NCI-H510A (cell line): Measurements from ENCODE around the gene AMER2.

Source experiments
- DNase-seq: peaks from one replicate; lab custom pipeline; 2025; lab: John Stamatoyannopoulos, UW

AMER2 gene, protein sequence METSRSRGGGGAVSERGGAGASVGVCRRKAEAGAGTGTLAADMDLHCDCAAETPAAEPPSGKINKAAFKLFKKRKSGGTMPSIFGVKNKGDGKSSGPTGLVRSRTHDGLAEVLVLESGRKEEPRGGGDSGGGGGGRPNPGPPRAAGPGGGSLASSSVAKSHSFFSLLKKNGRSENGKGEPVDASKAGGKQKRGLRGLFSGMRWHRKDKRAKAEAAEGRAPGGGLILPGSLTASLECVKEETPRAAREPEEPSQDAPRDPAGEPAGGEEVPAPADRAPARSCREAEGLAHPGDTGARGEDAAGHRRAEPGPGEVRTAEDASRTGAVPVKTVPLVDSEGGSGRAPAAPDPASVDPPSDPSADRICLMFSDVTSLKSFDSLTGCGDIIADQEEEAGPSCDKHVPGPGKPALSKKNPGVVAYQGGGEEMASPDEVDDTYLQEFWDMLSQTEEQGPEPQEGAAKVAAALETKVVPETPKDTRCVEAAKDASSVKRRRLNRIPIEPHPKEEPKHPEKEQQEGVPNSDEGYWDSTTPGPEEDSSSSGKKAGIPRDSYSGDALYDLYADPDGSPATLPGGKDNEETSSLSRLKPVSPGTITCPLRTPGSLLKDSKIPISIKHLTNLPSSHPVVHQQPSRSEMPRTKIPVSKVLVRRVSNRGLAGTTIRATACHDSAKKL

DNA sequence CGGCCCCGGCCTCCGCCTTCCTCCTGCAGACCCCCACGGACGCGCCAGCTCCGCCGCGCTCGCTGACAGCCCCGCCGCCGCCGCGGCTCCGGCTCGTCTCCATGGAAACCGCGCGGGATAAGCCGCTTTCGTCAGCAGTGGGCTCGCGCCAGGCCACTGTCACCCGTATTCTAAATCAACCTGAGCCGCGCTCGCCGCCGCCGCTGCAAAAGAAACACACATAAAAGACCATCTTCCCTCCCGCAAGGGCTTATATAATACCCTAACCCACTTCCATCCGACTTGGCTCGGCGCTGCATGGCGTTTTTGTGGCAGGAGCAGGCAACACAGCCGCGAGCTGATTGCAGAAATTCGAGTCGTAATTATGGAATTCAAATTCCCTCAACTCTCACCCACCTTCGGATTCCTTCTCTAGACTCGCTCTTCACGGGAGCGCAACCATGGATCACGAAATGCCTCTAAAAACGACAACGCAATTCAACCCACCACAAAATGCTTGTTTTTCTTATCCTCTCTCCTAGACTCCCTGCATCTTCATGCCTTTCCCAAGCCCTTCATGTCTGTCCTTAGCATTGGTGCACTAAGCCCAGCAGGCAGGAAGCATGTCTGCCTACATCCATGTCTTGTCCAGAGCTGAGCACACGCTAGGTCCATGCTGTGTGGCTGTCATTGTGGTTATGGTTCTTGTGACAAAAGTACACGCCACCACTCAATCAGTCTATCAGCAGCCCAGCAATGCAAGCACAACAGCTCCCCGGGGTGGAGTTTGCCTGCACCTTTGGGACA lies at the start of gene AMER2:
AMER2 (minus strand) TSS at position 772 of the 786 bp plus-strand sequence; CDS start at position 103, 669 bp downstream.
- no peak for DNase-seq

DNA sequence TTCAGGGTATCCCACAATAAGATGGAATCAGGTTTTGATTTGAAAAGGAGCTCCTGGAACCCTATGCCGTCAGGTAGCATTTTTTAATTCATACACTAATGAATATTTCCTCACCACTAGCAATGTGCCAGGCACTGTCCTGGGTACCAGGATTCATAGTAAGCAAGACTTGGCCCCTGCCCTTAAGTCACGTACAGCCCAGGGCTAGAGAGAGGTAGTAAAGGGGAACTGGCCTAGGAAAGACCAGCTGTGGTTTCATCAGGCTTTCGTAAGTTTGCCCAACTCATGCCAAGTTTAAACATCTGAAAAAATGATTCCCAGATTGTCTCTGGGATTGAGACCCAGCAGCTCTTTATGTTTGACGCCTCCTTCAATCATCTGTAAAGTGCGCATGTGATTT lies 45.9 kb upstream of the AMER2 start:
- no peak for DNase-seq

DNA sequence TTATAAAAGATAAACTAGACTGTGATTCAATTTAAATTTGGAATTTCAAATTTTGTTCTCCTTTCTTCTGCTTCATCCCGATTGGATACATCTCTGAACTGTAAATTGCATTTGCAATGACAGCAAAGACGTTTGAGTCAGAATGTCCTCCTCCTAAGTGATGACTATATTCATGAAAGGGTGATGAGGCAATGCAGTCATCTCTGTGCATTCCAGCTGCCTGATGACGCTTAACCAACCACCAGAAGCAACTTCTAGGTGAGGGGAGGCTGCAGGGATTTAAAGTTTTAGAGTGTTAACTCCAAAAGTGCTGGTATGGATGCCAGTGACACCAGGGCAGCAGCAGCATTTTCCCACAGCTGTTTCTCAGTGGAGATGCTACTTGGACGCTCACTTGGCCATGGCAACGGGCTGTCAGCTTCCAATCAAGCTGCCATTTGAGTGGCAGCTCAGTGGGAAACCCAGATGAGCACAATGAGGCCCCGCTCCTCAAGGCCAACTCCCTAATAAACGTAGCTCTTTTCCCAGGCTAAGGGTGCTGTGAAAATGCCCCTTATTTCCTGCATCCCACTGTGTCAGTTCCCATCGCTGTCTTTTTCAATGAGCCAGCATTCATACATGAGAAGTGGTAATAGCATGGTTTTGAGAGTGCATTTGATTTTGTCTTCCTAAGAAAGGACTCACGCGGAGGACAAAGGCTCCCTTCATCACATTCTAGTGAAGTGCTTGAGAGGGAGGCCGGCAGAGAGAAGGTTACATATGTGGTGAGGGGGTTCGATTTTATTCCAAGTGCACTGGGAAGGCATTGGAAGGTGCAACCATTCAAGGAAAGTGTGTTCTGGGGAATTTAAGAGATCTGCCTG lies 45.2 kb upstream of the AMER2 start:
- DNase-seq: no peak

DNA sequence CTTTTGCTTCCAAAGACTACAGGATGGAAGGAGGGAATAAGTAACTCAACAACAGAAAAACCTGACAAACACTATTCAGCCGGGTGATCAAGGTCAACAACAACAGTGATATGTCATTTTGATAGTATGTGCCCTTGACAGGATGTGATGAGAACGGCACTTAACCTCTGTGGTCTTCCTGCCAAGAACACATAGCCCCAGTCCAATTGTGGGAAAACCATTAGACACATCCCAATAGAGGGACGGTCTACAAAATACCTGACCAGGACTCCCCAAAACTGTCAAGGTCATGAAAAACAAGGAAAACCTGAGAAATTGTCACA lies 43.1 kb upstream of the AMER2 start:
- DNase-seq: no peak

DNA sequence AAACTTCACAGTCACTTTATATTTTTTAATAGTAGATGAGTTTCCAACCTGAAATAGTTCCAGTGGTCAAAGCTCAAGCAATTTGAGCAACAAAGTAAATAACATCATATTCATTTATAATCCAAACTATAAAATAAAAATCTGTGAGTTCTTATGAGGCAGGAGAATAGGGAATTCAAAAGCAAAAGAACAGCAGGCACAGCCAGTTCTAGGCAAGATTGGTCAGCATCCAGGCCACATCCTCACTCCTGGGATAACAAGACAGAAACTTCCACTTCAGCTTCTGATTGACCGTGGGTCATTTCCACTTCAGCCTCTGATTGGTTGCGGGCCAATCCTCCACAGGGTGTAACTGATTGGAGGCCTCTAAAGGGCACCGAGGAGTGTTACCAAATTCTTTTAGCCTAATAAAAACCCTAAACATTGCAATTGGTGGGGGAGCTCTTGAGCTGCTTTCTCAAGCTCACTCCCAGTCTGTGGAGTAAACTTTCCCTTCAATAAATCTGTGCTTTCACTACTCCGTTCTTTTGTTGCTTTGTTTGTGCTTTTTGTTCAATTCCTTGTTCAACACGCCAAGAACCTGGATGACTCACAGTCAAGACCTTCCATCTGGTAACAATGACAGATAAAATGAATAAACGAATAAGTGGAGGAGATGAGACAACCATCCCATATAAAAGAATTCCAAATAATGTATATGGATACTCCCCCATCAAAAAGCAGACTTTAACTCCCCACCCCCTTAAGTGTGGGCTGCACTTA lies 42.6 kb upstream of the AMER2 start:
- DNase-seq: no peak

DNA sequence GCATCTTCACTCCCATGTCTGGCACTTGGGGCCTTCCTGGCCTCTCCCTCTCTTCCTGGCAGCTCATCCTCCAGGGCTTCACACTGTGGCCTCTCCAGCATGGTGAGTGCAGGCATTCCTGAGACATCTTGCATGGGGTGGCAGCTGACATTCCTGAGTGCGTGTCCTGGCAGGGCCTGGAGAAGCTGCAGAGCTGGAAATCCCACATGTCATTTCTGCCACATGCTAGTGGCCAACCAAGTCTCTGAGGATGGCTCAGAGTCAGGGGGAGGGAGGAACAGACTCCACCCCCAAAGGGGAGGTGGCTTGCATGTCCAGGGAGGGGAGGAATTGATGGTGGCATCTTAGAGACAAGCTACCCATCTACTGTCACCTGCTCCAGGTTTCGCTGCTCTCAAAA lies 41.6 kb upstream of the AMER2 start:
- DNase-seq: no peak

DNA sequence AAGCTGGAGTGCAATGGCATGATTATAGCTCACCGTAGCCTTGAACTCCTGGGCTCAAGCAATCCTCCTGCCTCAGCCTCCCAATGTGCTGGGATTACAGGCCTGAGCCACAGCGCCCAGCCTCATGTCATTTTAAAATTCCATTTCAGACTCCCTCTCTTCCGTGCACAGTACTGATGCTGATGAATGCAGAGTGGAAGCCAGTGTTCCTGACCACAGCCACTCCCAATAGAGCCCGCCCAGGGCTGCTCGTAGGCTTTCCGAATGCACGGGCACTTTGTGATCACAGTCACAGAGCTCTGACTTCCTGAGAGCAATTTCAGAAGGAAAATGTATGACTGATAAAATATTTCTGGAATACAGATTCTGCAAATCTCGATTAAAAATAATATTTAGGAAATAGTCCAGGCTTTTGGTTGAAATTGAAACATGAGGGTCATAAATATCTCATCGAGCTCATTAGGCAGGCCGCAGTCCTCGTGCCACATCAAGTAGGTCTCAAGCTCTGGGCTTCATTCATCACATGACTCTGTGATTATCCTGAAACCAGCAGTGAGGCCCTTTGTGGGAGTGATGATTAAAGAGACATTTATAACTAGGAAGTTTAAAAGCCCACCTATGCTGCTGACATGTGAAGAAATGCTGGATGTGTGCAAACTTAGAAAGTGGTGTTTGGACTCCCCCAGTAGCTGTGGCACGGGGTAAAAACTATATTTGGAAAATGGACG lies 38.9 kb upstream of the AMER2 start:
- no peak for DNase-seq

DNA sequence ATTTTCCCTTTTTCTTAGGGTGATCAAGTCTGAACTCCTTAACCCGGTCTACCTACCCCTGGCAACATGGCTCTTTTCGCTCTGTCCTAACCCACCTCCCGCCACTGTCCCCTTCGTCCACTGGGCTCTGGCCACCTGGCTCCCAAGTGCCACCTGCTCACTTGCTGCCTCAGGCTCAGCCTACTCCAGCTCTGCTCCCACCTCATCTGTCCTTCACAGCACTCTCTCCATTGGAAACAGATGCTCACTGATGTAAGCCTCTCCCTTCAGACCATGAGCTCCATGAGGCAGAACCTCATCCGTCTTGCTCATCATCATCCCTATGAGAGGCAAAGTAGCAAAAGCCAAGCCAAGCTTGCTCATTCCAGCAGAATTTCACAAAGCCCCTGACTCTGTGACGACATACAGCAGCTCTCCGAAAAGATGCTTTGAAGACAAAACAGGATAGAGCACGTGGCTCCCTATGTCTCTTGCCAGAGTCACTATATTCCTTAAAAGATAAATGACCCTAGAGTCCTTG lies 35.3 kb upstream of the AMER2 start:
- no peak for DNase-seq

DNA sequence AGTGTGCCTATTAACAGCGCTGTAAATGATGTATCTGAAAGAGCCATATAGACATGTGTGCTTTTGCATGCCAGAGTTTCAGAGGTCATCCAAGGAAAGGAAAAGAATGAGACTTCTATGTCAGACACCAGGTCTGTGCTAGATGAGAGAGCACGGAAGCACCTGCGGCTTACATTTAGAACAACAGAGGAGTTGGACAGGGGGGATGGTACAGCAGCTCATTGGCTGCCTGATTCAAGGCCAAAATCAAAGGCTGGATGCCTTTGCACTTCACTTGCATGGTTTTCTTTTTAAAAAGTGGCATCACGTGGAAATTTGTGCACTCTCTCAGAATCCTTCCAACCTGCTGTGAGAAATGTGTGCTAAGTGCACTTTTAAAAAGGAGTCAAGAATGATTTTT lies 32.8 kb upstream of the AMER2 start:
- no peak for DNase-seq

DNA sequence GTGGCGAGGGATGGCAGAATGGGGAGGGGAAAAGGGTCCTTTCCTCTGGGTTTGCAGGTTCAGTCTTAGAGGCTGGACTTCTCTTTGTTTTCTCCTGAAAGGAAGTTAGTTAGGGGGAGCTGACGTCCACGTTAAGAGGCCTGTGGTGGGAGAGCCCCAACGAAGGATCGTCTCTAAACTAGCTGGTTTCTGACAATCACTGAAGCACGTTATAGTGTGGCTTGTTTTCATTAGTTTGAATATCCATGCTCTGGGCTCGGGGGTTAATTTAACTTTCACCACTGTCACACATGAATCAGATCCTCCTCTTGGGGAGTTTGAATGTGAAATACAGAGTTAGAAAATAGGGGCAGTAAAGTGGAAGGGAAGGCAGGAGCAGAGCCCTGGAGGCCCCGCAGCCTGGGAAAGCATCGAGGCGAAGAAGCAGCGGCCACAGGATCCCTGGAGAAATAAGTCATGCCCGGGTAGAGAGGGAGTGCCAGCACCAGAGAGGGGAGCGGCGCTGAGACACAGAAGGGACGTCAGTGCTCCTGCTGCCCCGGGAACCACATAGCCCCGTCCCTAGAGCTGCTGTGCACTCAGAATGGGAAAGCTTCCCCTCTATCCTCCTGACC lies 31.1 kb upstream of the AMER2 start:
- DNase-seq: no peak

DNA sequence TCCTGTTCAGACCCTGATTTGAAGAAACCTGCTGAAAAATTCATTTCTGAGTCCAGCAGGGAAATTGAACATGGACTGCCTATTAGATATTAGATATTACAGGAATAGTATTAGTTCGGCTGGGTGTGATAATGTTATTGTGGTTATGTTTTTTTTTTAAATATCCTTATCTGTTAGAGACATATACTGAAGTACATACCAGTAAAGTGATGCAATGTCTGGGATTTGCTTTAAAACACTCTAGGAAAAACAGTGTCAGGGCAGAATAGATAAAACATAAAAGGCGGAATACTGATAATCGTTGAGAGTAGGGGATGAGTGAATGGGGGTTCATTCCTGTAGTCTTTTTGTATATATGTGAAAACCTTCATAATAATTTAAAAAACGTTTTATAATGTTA lies 28.7 kb upstream of the AMER2 start:
- DNase-seq: no peak

DNA sequence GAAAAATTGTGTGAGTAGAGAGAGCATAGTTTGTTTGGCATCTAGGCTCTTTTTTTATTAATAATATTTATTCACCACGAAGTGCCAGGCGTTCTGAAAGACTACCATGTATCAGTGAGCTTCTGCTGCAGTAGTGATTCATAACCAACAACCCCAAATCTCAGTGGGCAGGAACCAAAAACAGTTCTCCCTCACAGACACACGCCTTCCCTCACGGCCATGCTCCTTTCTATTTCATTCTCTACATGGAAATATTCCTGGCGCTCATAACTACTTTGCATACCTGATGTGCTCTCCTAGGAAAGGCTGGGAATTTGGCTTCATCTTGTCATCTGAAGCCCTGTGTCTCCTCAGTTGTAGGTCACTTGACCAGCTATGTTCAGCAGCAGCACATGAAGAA lies 26.6 kb upstream of the AMER2 start:
- no peak for DNase-seq

DNA sequence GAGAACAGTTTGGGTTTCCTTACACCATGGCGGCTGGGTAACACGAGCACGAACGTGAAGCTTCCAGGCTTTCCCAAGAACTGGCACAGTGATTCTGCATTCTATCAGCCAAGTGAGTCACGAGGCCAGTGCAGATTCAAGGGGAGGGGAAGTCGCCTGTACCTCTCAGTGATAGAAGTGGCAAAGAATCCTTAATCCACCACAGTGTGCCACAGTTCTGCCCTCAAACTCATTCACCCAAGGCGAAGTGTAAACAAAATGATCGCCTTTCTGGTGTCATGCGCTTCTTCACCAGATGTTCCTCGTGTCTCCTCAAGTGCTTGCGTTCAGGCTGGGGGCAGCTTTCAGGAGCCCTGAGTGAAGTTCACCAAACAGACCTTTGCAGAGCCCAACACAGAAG lies 24.9 kb upstream of the AMER2 start:
- DNase-seq: no peak

DNA sequence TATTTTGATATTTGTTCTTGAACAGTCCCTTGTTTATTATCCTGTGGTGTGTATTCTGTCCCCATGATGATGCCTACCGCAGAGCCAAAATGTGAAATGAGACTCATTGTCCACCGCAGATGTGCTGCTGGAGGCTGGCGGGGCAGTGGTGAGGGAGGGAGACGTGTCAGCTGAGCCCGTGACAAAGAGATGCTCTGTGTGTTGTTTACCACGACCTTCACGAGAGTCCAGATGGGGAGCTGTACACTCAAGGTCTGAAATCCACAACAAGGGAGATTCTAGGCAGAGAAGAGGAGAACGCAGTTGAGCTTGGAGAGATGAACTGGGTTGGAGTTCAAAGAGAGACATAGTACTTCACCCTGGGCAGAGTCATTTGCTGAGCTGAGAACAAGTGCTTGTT lies 20.8 kb upstream of the AMER2 start:
- DNase-seq: no peak

DNA sequence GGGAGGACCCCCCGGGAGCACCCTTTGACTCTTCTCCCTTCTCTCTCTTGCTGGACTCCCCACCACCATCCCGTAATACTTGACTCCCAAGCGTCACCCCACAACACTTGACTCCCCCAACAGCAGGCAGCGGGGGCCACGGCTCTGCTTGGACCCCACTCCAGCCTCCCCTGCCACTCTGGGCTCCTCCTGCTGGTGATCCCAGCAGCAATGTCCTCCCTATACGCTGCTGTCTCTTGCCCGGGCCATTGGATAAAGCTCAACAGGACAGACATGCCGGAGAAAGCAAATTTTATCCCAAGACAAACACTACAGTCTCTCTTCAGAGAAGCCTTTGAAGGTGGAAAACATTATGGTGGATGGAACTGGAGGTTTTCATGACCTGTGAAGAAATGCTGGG lies 20.4 kb upstream of the AMER2 start:
- DNase-seq: no peak

DNA sequence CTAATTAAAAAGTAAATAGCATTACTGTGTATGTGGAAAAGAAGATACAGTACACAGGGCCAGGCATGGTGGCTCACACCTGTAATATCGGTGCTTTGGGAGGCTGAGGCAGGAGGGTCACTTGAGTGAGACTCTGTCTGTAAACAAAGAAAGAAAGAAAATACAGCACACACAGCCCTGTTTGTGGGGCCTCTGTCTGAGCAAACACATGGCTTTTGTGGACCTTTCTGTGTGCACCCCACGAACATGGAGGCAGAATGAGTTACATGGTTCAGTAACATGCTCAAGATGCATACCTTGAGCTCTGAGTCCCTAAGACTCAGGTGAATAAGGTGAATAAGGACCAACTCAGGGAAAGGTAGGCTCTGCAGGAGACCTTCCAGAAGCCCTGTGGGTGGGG lies 20.0 kb upstream of the AMER2 start:
- DNase-seq: no peak

DNA sequence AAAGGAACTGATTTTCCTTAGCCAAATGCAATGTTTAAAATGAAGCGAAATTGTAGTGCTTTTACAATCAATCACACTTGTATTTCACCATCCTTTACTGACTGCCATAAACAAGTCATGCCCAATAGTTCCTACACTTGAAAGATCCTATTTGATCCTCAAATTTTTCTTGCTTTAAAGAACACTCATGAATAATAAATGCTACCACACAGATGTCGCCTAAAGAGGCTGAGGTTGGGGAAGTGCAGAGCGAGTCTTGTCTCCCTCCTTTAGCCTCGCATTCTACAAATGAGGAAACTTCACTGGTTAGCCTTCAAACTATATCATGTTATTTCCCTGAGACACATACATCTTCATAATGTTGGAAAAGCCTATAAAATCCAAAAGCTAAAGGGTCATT lies 18.7 kb upstream of the AMER2 start:
- no peak for DNase-seq

DNA sequence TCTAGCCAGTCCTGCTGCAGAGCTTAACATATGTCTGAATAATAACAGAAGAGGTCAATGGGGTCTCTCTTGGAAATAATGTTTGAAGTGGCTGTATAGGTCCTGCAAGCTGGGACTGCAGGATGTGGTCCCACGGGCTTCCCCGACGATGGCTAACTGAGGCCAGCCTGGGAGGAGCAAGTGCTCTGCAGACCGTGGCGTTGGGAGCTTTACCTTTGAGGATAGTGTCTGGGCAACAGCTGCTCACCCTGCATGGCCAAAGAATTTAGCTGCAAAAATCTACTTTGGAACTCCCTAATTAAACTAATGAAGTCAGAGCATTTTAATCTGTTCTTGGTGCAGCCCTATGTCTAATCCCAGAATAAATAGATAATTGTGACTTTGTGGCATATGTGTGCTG lies 18.2 kb upstream of the AMER2 start:
- no peak for DNase-seq

DNA sequence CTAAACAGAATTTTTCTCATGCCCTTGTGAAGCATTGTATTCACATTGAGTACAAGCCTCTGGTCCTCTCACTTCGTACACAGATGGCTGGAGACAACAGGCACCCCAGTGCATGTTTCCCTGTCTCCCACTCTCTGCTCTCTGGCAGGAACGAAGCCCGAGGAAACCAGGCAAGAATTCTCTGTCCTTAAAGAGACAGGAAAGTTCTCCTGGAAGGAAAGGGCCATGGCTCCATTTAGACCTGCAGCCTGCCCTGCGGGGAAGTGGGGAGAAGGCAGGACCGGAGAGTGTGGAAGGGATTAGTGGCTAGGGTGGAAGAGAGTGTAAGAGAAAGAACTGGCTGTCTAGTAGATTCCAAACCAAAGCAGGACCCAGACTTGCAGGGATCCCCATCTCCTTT lies 15.5 kb upstream of the AMER2 start:
- DNase-seq: no peak

DNA sequence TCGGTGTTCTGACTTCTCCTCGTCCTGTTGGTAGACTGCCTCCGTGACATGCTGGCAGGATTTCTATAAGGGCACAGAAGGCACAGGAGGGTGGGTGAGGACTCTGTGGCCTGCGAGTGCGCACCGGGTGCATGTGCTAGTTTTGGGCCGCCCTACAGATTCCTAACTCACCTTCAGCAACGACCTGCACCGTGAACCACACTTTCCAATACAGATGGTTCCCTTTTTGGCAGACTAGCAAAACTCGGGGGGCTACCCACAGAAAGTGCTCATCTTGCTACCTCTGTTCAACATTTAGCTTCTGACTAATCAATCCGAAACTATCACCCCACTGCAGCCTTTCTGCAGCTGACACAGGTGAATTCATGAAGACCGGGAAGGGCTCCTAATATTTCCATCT lies 14.1 kb upstream of the AMER2 start:
- no peak for DNase-seq
